Body of pancreas (tissue), 4 donors: ENCODE data around the gene TLX2. TPM values are rescaled to one million over a fixed set of nuclear protein-coding genes. Genes with fewer than 3 reads are reported as not detected.

Source experiments
- ATAC-seq: fragments of 150-250 bp; one replicate; pipeline ENCODE4 v1.9.1; 2016
- DNase-seq, 4 donors: peaks; one replicate each; pipeline ENCODE4 v3.0.0-alpha.2; 2019
- H3K27ac ChIP-seq, 4 donors: fragments of 200-600 bp; sonication (generic); 1 replicate in 3 of 4; 2 replicates in 1 of 4; pipeline versions ENCODE4 v1.5.1 to v1.6.1; 2016 to 2019; ENCODE audit warnings: mild to moderate bottlenecking in 1 of 4, mixed read lengths in 1 of 4, moderate library complexity in 1 of 4
- H3K27me3 ChIP-seq, 2 donors: fragments of 200-600 bp; sonication (generic); one replicate each; pipeline ENCODE4 v1.6.0; 2016; ENCODE audit warnings: mild to moderate bottlenecking in 1 of 2
- H3K36me3 ChIP-seq, 2 donors: fragments of 200-600 bp; sonication (generic); replicated peaks in 1 of 2; 2 replicates each; pipeline ENCODE4 v1.5.1; 2016; ENCODE audit warnings: low read depth in 2 of 2; ENCODE audit not compliant: insufficient read depth in 1 of 2
- H3K4me1 ChIP-seq: fragments of 200-600 bp; sonication (generic); one replicate; pipeline ENCODE4 v1.6.0; 2016
- H3K4me3 ChIP-seq, 2 donors: fragments of 200-600 bp; sonication (generic); 1 replicate in 1 of 2; 2 replicates in 1 of 2; pipeline ENCODE4 v1.5.1; 2016 to 2019
- H3K9me3 ChIP-seq, 3 donors: fragments of 200-600 bp; sonication (generic); 1 replicate in 2 of 3; 2 replicates in 1 of 3; pipeline ENCODE4 v1.5.1; 2016
- CTCF ChIP-seq, 7 experiments: fragments of 450-650 bp in 4 of 7; fragments of 200-600 bp in 3 of 7; sonication (generic) in 3 of 7; IDR thresholded peaks; one replicate each; pipeline ENCODE4 v1.5.1; 2016 to 2019; ENCODE audit warnings: antibody characterized with exemption in 7 of 7
- POLR2A ChIP-seq, 3 donors: fragments of 450-650 bp; IDR thresholded peaks; one replicate each; pipeline ENCODE4 v1.6.1; 2016; ENCODE audit warnings: antibody characterized with exemption in 3 of 3, mild to moderate bottlenecking in 2 of 3
- WGBS, 2 donors: methylation state at CpG; one replicate each; pipeline ENCODE4 v1.1.5; 2017; 5-methylcytosine and 5-hydroxymethylcytosine counted together
- intact Hi-C: fragments of 100-400 bp; cut with DNase I; formaldehyde crosslinking; loops from one replicate; pipeline ENCODE4 v1.15.1; 2023
- total RNA-seq, 2 donors: library from RNA; depleted of rRNA; stranded (reverse); fragments of >200 nt; gene quantifications; one replicate each; pipeline ENCODE4 v1.1.0, GENCODE V29; 2016

The TLX2 gene
- total RNA-seq, 2 donors from 2014 or later = not detected

- no peak for DNase-seq
- Histone ChIP-seq H3K36me3 (no peaks in the 10 kb centered on the region), H3K4me3 (no peak overlapping the region), H3K27me3 (peaks cover 0 to 68% of the 10 kb centered on the region in 2 donors), H3K27ac (no peak overlapping the region), H3K4me1 (peaks cover 39% of the 10 kb centered on the region), H3K9me3 (no peaks in the 10 kb centered on the region)
- TF ChIP-seq CTCF (IDR thresholded peaks at IDR 0.05) (no peak), POLR2A (IDR thresholded peaks at IDR 0.05) (no peak)
- 6 to 17% methylated on average over 20 to 50 of the region's 52 CpGs for WGBS, 2 donors
- ATAC-seq = no peak
- intact Hi-C loops = no loop called here
Observed at GRCh38 chr2:74513605-74514367, 464 bp upstream of the TLX2 start.

- Histone ChIP-seq H3K9me3 (no peaks in the 10 kb centered on the region), H3K4me1 (peaks cover 39% of the 10 kb centered on the region), H3K27ac (no peak overlapping the region), H3K27me3 (peaks cover 0 to 76% of the 10 kb centered on the region in 2 donors), H3K4me3 (no peak overlapping the region), H3K36me3 (no peaks in the 10 kb centered on the region)
- TF ChIP-seq CTCF (IDR thresholded peaks at IDR 0.05) = no peak
- TF ChIP-seq POLR2A (IDR thresholded peaks at IDR 0.05) = no peak
- WGBS, 2 donors = 7 to 11% methylated on average over 9 to 40 of the region's 60 CpGs
- DNase-seq (no peak), ATAC-seq (peak; percentile 50)
- intact Hi-C loops = no loop called here
Observed at GRCh38 chr2:74515271-74515980, 1.2 kb downstream of the TLX2 start.

GRCh38 chr2:74515981-74516633 is 1.9 kb downstream of the TLX2 start:
- intact Hi-C loops = no loop called here
- no peak overlapping the region for H3K27ac ChIP-seq
- 4 to 10% methylated on average over 11 to 72 of the region's 72 CpGs for WGBS, 2 donors
- H3K4me3 ChIP-seq = no peak overlapping the region
- peaks cover 39% of the 10 kb centered on the region for H3K4me1 ChIP-seq
- H3K9me3 ChIP-seq = no peaks in the 10 kb centered on the region
- no peaks in the 10 kb centered on the region for H3K36me3 ChIP-seq
- DNase-seq (peak; percentile 58 to 73 (median 66)), ATAC-seq (peak; percentile 82)
- peaks cover 0 to 69% of the 10 kb centered on the region in 2 donors for H3K27me3 ChIP-seq
- TF ChIP-seq POLR2A (IDR thresholded peaks at IDR 0.05) (no peak), CTCF (IDR thresholded peaks at IDR 0.05) (no peak)

- H3K27ac ChIP-seq = no peak overlapping the region
- TF ChIP-seq CTCF (IDR thresholded peaks at IDR 0.05) = no peak
- no peak for TF ChIP-seq POLR2A (IDR thresholded peaks at IDR 0.05)
- intact Hi-C loops = no loop called here
Observed at GRCh38 chr2:74516650-74517049, 2.4 kb downstream of the TLX2 start.

More at GRCh38 chr2:74516650-74517049, 2.4 kb downstream of the TLX2 start:
- no peak for ATAC-seq
- no peak for DNase-seq
- H3K4me1 ChIP-seq = peaks cover 39% of the 10 kb centered on the region
- whole genome bisulfite sequencing, 2 donors = 60 to 68% methylated on average over 13 of the region's 13 CpGs
- no peaks in the 10 kb centered on the region for H3K9me3 ChIP-seq
- no peaks in the 10 kb centered on the region for H3K36me3 ChIP-seq
- peaks cover 0 to 67% of the 10 kb centered on the region in 2 donors for H3K27me3 ChIP-seq
- no peak overlapping the region for H3K4me3 ChIP-seq
